Gastrocnemius medialis (tissue), 4 donors: ENCODE measurements around the gene FBXO24. TPM values are rescaled to one million over a fixed set of nuclear protein-coding genes. Genes with fewer than 3 reads are reported as not detected.

Source experiments
- ATAC-seq, 2 donors: fragments of 150-250 bp; one replicate each; pipeline ENCODE4 v1.9.1; 2016
- DNase-seq, 2 donors: peaks; one replicate each; pipeline ENCODE4 v3.0.0-alpha.2; 2019
- H3K27ac ChIP-seq, 4 donors: fragments of 200-600 bp; sonication (generic); 1 replicate in 1 of 4; 2 replicates in 3 of 4; pipeline ENCODE4 v1.5.1; 2016 to 2018; ENCODE audit warnings: mild to moderate bottlenecking in 2 of 4, moderate library complexity in 1 of 4
- H3K27me3 ChIP-seq, 3 donors: fragments of 200-600 bp; sonication (generic) in 2 of 3; 1 replicate in 1 of 3; 2 replicates in 2 of 3; pipeline versions ENCODE4 v1.5.1 to v1.6.0; 2016 to 2019; ENCODE audit warnings: mild to moderate bottlenecking in 1 of 3, moderate library complexity in 1 of 3
- H3K36me3 ChIP-seq, 2 donors: fragments of 200-600 bp; sonication (generic) in 1 of 2; one replicate each; pipeline ENCODE4 v1.5.1; 2017 to 2018
- H3K4me1 ChIP-seq, 2 donors: fragments of 200-600 bp; sonication (generic) in 1 of 2; one replicate each; pipeline ENCODE4 v1.5.1; 2016 to 2017; ENCODE audit warnings: mild to moderate bottlenecking in 2 of 2
- H3K4me3 ChIP-seq, 4 donors: fragments of 200-600 bp; sonication (generic) in 3 of 4; 1 replicate in 1 of 4; 2 replicates in 3 of 4; pipeline ENCODE4 v1.5.1; 2016 to 2019; ENCODE audit warnings: mild to moderate bottlenecking in 2 of 4
- H3K9me3 ChIP-seq, 3 donors: fragments of 200-600 bp; sonication (generic) in 2 of 3; 1 replicate in 1 of 3; 2 replicates in 2 of 3; pipeline ENCODE4 v1.5.1; 2016 to 2019
- CTCF ChIP-seq, 5 experiments: fragments of 450-650 bp in 3 of 5; fragments of 200-600 bp in 2 of 5; sonication (generic) in 2 of 5; IDR thresholded peaks in 4 of 5; conservative IDR thresholded peaks in 1 of 5; 1 replicate in 4 of 5; 2 replicates in 1 of 5; pipeline ENCODE4 v1.5.1; 2016 to 2019; ENCODE audit warnings: antibody characterized with exemption in 5 of 5, mild to moderate bottlenecking in 3 of 5, moderate library complexity in 3 of 5
- POLR2A ChIP-seq, 2 donors: fragments of 450-650 bp; IDR thresholded peaks; one replicate each; pipeline ENCODE4 v1.6.1; 2017; ENCODE audit warnings: antibody characterized with exemption in 2 of 2, mild to moderate bottlenecking in 2 of 2, moderate library complexity in 2 of 2
- in situ Hi-C, 4 donors: fragments of 200-750 bp; cut with MboI; loops; one replicate each; pipeline versions ENCODE4 v1.15.0 to v1.8.0; 2017; ENCODE audit warnings: low sequenced_read_pairs in 4 of 4
- intact Hi-C: fragments of 100-400 bp; cut with DNase I; formaldehyde crosslinking; loops from one replicate; pipeline ENCODE4 v1.15.1; 2023; ENCODE audit warnings: low total_unique reads
- total RNA-seq, 4 donors: library from RNA; depleted of rRNA; stranded (reverse); fragments of >200 nt; gene quantifications; one replicate each; pipeline versions ENCODE4 v1.1.0 to v1.2.3, GENCODE V29; 2016

FBXO24 gene
- total RNA-seq, 4 donors from 2014 or later = not detected

GRCh38 chr7:100620804-100621203, 34.7 kb downstream of the FBXO24 start:
- Histone ChIP-seq H3K27me3 (peaks cover 0 to 3% (median 2%) of the 10 kb centered on the region in 3 donors), H3K4me3 (no peak overlapping the region), H3K36me3 (no peaks in the 10 kb centered on the region), H3K27ac (no peak overlapping the region), H3K9me3 (no peaks in the 10 kb centered on the region), H3K4me1 (no peaks in the 10 kb centered on the region)
- in situ Hi-C loops = no loop called here
- no peak for TF ChIP-seq POLR2A (IDR thresholded peaks at IDR 0.05)
- TF ChIP-seq CTCF (IDR thresholded peaks at IDR 0.05 in 4 of 5, conservative IDR thresholded peaks at IDR 0.05 in 1 of 5) = no peak
- DNase-seq = no peak
- no peak for ATAC-seq
- intact Hi-C loops = no loop called here

- in situ Hi-C loops (no loop called here), intact Hi-C loops (no loop called here)
- ATAC-seq (no peak), DNase-seq (no peak)
- Histone ChIP-seq H3K4me3 (no peak overlapping the region), H3K9me3 (no peaks in the 10 kb centered on the region), H3K27me3 (peaks cover 0 to 9% (median 4%) of the 10 kb centered on the region in 3 donors), H3K4me1 (no peaks in the 10 kb centered on the region), H3K27ac (no peak overlapping the region), H3K36me3 (no peaks in the 10 kb centered on the region)
- TF ChIP-seq POLR2A (IDR thresholded peaks at IDR 0.05) (no peak), CTCF (IDR thresholded peaks at IDR 0.05 in 4 of 5, conservative IDR thresholded peaks at IDR 0.05 in 1 of 5) (no peak)
These were observed 35.4 kb downstream of the FBXO24 start for GRCh38 chr7:100621554-100621953.

- intact Hi-C loops = no loop called here
- peaks cover 3% of the 10 kb centered on the region in 2 donors for H3K4me1 ChIP-seq
- no peak for ATAC-seq
- no peak overlapping the region for H3K27ac ChIP-seq
- H3K27me3 ChIP-seq = peaks cover 5 to 15% (median 13%) of the 10 kb centered on the region in 3 donors
- DNase-seq = no peak
- no peaks in the 10 kb centered on the region for H3K36me3 ChIP-seq
- in situ Hi-C loops = no loop called here
- no peak for TF ChIP-seq POLR2A (IDR thresholded peaks at IDR 0.05)
- no peak for TF ChIP-seq CTCF (IDR thresholded peaks at IDR 0.05 in 4 of 5, conservative IDR thresholded peaks at IDR 0.05 in 1 of 5)
- no peaks in the 10 kb centered on the region for H3K9me3 ChIP-seq
- H3K4me3 ChIP-seq = no peak overlapping the region
These were observed 38.1 kb downstream of the FBXO24 start for GRCh38 chr7:100623951-100624824.

GRCh38 chr7:100626055-100626454, 39.9 kb downstream of the FBXO24 start:
- TF ChIP-seq POLR2A (IDR thresholded peaks at IDR 0.05) = no peak
- no peak for TF ChIP-seq CTCF (IDR thresholded peaks at IDR 0.05 in 4 of 5, conservative IDR thresholded peaks at IDR 0.05 in 1 of 5)
- Histone ChIP-seq H3K27ac (no peak overlapping the region), H3K36me3 (no peaks in the 10 kb centered on the region), H3K4me3 (peak overlapping the region; percentile 33 to 53 (median 48)), H3K4me1 (peaks cover 3% of the 10 kb centered on the region in 2 donors), H3K27me3 (peaks cover 5 to 15% (median 13%) of the 10 kb centered on the region in 3 donors), H3K9me3 (no peaks in the 10 kb centered on the region)
- intact Hi-C loops = no loop called here
- in situ Hi-C loops = no loop called here
- ATAC-seq (no peak), DNase-seq (no peak)
